ENCODE data around the gene HOXC6.

GRCh38 chr12:54027442-54027786 is 826 bp upstream of the HOXC6 start:
- no peak for TF ChIP-seq CTCF (conservative IDR thresholded peaks at IDR 0.05; ENCODE audit: low read depth, low read length)
- TF ChIP-seq EZH2 (IDR thresholded peaks at IDR 0.05; ENCODE audit: low read length, unreplicated experiment), result no peak
- no peak for TF ChIP-seq EZH2phosphoT487 (IDR thresholded peaks at IDR 0.05; ENCODE audit: borderline replicate concordance, low read length)

Measured in PC-3 (cell line).